Endothelial cell of umbilical vein (primary cell): ENCODE results near the gene DACH2. TPM values are rescaled to one million over a fixed set of nuclear protein-coding genes. Genes with fewer than 3 reads are reported as not detected.

ENCODE experiments used
- BruUV-seq: library from RNA; stranded (reverse); fragments of 400-500 nt; replicated peaks from 2 replicates; lab custom pipeline; 2021; lab: Mats Ljungman, UMichigan
- CTCF ChIA-PET: fragments of 300-600, 350-600 bp; sonication (Branson Sonifier 250); formaldehyde crosslinking; loops from one replicate; lab custom pipeline; 2021; ENCODE audit warnings: antibody characterized with exemption, inconsistent platforms; lab: Charles Lee
- POLR2A ChIA-PET: fragments of 300-600, 350-600 bp; sonication (Branson Sonifier 250); formaldehyde crosslinking; loops from one replicate; lab custom pipeline; 2021; ENCODE audit warnings: antibody characterized with exemption, inconsistent platforms; lab: Charles Lee
- DNase-seq: peaks from one replicate; pipeline ENCODE4 v3.0.0-alpha.2; 2011; ENCODE audit warnings: low read depth, low spot score
- FAIRE-seq: peaks from 2 replicates; lab custom pipeline; 2011; peaks lifted over from hg19 to GRCh38; lab: Jason Lieb, UNC
- H2AFZ ChIP-seq: 2 replicates; pipeline ENCODE4 v1.6.0; 2012; ENCODE audit warnings: low read depth, low read length, control low read depth, inconsistent platforms
- H3K27ac ChIP-seq: 2 replicates; pipeline ENCODE4 v1.5.1; 2011; ENCODE audit warnings: low read depth, mild to moderate bottlenecking, control low read depth, low read length, moderate library complexity; ENCODE audit not compliant: insufficient read depth
- H3K27me3 ChIP-seq, 2 experiments: 2 replicates each; pipeline versions ENCODE4 v1.6.0 to v1.6.1; 2011; ENCODE audit warnings: low read length in 2 of 2, mixed read lengths in 1 of 2; ENCODE audit not compliant: control insufficient read depth in 2 of 2, insufficient read depth in 2 of 2
- H3K36me3 ChIP-seq, 2 experiments: 2 replicates in 1 of 2; 3 replicates in 1 of 2; pipeline ENCODE4 v1.5.1; 2011; ENCODE audit warnings: low read length in 2 of 2, mild to moderate bottlenecking in 1 of 2, moderate library complexity in 1 of 2; ENCODE audit not compliant: control insufficient read depth in 2 of 2, insufficient read depth in 2 of 2; ENCODE audit errors: extremely low read depth in 1 of 2
- H3K4me1 ChIP-seq: 3 replicates; pipeline ENCODE4 v1.5.1; 2011; ENCODE audit warnings: mild to moderate bottlenecking, low read length; ENCODE audit not compliant: control insufficient read depth, insufficient read depth; ENCODE audit errors: extremely low read depth
- H3K4me2 ChIP-seq: 2 replicates; pipeline ENCODE4 v1.6.1; 2011; ENCODE audit warnings: low read length, control low read depth, mixed read lengths; ENCODE audit not compliant: insufficient read depth
- H3K4me3 ChIP-seq, 3 experiments: fragments of 200-600 bp in 1 of 3; sonication (generic), shearing (Covaris generic) in 1 of 3; replicated peaks in 1 of 3; 2 replicates each; pipeline ENCODE4 v1.5.1; 2011 to 2016; ENCODE audit warnings: control low read depth in 3 of 3, low read length in 3 of 3, mild to moderate bottlenecking in 2 of 3, inconsistent platforms in 1 of 3, low read depth in 1 of 3, moderate library complexity in 1 of 3; ENCODE audit not compliant: insufficient read depth in 1 of 3
- H3K79me2 ChIP-seq: 2 replicates; pipeline ENCODE4 v1.6.0; 2012; ENCODE audit warnings: low read length, inconsistent platforms; ENCODE audit not compliant: control insufficient read depth, insufficient read depth
- H3K9ac ChIP-seq: replicated peaks from 2 replicates; pipeline ENCODE3; 2011; ENCODE audit warnings: low read length, control low read depth; ENCODE audit not compliant: insufficient read depth; ENCODE audit errors: extremely low read depth
- H3K9me1 ChIP-seq: replicated peaks from 3 replicates; pipeline ENCODE4 v1.6.0; 2011; ENCODE audit warnings: mild to moderate bottlenecking, low read length; ENCODE audit not compliant: control insufficient read depth, insufficient read depth; ENCODE audit errors: extremely low read depth
- H3K9me3 ChIP-seq: replicated peaks from 2 replicates; pipeline ENCODE4 v1.5.1; 2012; ENCODE audit warnings: low read length, inconsistent platforms; ENCODE audit not compliant: control insufficient read depth, insufficient read depth
- H4K20me1 ChIP-seq: replicated peaks from 2 replicates; pipeline ENCODE3; 2011; ENCODE audit warnings: mild to moderate bottlenecking, low read length; ENCODE audit not compliant: control insufficient read depth, insufficient read depth; ENCODE audit errors: extremely low read depth
- EZH2 ChIP-seq: IDR thresholded peaks from 2 replicates; pipeline ENCODE4 v1.6.1; 2012; ENCODE audit warnings: borderline replicate concordance, low read depth, mild to moderate bottlenecking, moderate library complexity, low read length, inconsistent platforms; ENCODE audit not compliant: severe bottlenecking
- FOS ChIP-seq: IDR thresholded peaks from 2 replicates; pipeline ENCODE4 v1.6.1; 2011; ENCODE audit warnings: mild to moderate bottlenecking, low read length, moderate library complexity, borderline replicate concordance; ENCODE audit not compliant: insufficient read depth
- GATA2 ChIP-seq: IDR thresholded peaks from 2 replicates; pipeline ENCODE4 v1.7.0; 2011; ENCODE audit warnings: low read depth, mild to moderate bottlenecking, moderate library complexity, mixed read lengths, low read length; ENCODE audit not compliant: insufficient read length, insufficient read depth
- JUN ChIP-seq: IDR thresholded peaks from 2 replicates; pipeline ENCODE4 v1.6.1; 2011; ENCODE audit warnings: borderline replicate concordance, low read depth; ENCODE audit not compliant: insufficient read length, insufficient read depth
- MAX ChIP-seq: IDR thresholded peaks from 2 replicates; pipeline ENCODE4 v1.6.1; 2011; ENCODE audit not compliant: insufficient read depth, insufficient read length
- MYC ChIP-seq: IDR thresholded peaks from one replicate; pipeline ENCODE4 v1.6.1; 2011; ENCODE audit warnings: mild to moderate bottlenecking, low read depth, low read length
- POLR2A ChIP-seq: IDR thresholded peaks from 2 replicates; pipeline ENCODE4 v1.6.1; 2012; ENCODE audit warnings: low read depth, mild to moderate bottlenecking, control low read depth, low read length
- POLR2AphosphoS5 ChIP-seq: IDR thresholded peaks from 2 replicates; pipeline ENCODE4 v1.6.1; 2012; ENCODE audit warnings: low read depth, mild to moderate bottlenecking, control low read depth, low read length, moderate library complexity; ENCODE audit not compliant: insufficient read depth
- dilution Hi-C: fragments of 300-500 bp; cut with MboI; formaldehyde crosslinking; loops from one replicate; pipeline ENCODE4 v1.15.0; 2019; ENCODE audit warnings: low sequenced_read_pairs; ENCODE audit not compliant: extremely low pct_ligation_motif_present
- intact Hi-C: fragments of 100-400 bp; cut with micrococcal nuclease; formaldehyde crosslinking; loops from one replicate; pipeline ENCODE4 v1.10.0; 2022
- polyA plus RNA-seq, 4 experiments: library from polyadenylated mRNA; depleted of rRNA in 3 of 4; stranded (reverse) in 3 of 4; unstranded in 1 of 4; fragments of >200 nt; gene quantifications; 2 replicates each; pipeline versions ENCODE4 v1.2.1 to v1.2.3, GENCODE V29; 2011 to 2012; ENCODE audit warnings: missing spikeins in 1 of 4
- total RNA-seq: library from RNA; stranded (reverse); gene quantifications from 2 replicates; pipeline ENCODE4 v1.2.3, GENCODE V29; 2021
- TF ChIP-seq, protein P1 (sequence below), 2 donors: IDR thresholded peaks; 1 replicate in 1 of 2; 2 replicates in 1 of 2; pipeline ENCODE4 v1.5.1; 2011; ENCODE audit warnings: low read length in 2 of 2, mild to moderate bottlenecking in 2 of 2, moderate library complexity in 2 of 2, control low read depth in 1 of 2, inconsistent platforms in 1 of 2, low read depth in 1 of 2; ENCODE audit not compliant: insufficient read depth in 1 of 2; ENCODE audit errors: extremely low read depth in 1 of 2

DACH2 gene
- total and polyA plus RNA-seq, 2 donors (not counting 3 experiments of a cell fraction or from before 2014, with no cell fraction given), result not detected

- intact Hi-C loops, result no loop called here
- dilution Hi-C loops, result no loop called here
- H3K4me2 ChIP-seq, result no peak overlapping the region
- CTCF ChIA-PET, result no interaction called here
- H3K9ac ChIP-seq, result no peak overlapping the region
- H3K27me3 ChIP-seq, result no peaks in the 10 kb centered on the region
- POLR2A ChIA-PET, result no interaction called here
- H3K4me1 ChIP-seq, result no peaks in the 10 kb centered on the region
- H3K4me3 ChIP-seq, result no peak overlapping the region
- DNase-seq (no peak), FAIRE-seq (no peak)
- TF ChIP-seq GATA2, result no peak
- no peak for TF ChIP-seq JUN
- TF ChIP-seq, protein P1, sequence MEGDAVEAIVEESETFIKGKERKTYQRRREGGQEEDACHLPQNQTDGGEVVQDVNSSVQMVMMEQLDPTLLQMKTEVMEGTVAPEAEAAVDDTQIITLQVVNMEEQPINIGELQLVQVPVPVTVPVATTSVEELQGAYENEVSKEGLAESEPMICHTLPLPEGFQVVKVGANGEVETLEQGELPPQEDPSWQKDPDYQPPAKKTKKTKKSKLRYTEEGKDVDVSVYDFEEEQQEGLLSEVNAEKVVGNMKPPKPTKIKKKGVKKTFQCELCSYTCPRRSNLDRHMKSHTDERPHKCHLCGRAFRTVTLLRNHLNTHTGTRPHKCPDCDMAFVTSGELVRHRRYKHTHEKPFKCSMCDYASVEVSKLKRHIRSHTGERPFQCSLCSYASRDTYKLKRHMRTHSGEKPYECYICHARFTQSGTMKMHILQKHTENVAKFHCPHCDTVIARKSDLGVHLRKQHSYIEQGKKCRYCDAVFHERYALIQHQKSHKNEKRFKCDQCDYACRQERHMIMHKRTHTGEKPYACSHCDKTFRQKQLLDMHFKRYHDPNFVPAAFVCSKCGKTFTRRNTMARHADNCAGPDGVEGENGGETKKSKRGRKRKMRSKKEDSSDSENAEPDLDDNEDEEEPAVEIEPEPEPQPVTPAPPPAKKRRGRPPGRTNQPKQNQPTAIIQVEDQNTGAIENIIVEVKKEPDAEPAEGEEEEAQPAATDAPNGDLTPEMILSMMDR (IDR thresholded peaks at IDR 0.05; ENCODE audit: extremely low read depth in 1 of 2, insufficient read depth in 1 of 2, low read depth in 1 of 2, low read length in 2 of 2), result no peak
- no peak for TF ChIP-seq MYC
- TF ChIP-seq EZH2, result no peak
- no peak for TF ChIP-seq POLR2AphosphoS5
- no peak for TF ChIP-seq MAX
- TF ChIP-seq POLR2A, result no peak
- TF ChIP-seq FOS, result no peak
- H2AFZ ChIP-seq, result no peak overlapping the region
- BruUV-seq, result no TSS peak
- H3K27ac ChIP-seq, result no peak overlapping the region
- H3K9me1 ChIP-seq, result no peaks in the 10 kb centered on the region
- no peaks in the 10 kb centered on the region for H3K36me3 ChIP-seq
- H3K79me2 ChIP-seq, result no peaks in the 10 kb centered on the region
- no peaks in the 10 kb centered on the region for H4K20me1 ChIP-seq
- no peaks in the 10 kb centered on the region for H3K9me3 ChIP-seq
Observed at GRCh38 chrX:86460760-86461159, 312.5 kb downstream of the DACH2 start.
